Testis (tissue), 3 donors: ENCODE results near the gene PXYLP1. TPM values are rescaled to one million over a fixed set of nuclear protein-coding genes. Genes with fewer than 3 reads are reported as not detected.

Source experiments
- DNase-seq: peaks from one replicate; pipeline ENCODE4 v3.0.0-alpha.2; 2019
- H3K27ac ChIP-seq, 2 donors: fragments of 200-600 bp; sonication (generic); one replicate each; pipeline ENCODE4 v1.5.1; 2019
- H3K27me3 ChIP-seq: fragments of 200-600 bp; sonication (generic); one replicate; pipeline ENCODE4 v1.5.1; 2019
- H3K36me3 ChIP-seq: fragments of 200-600 bp; sonication (generic); one replicate; pipeline ENCODE4 v1.5.1; 2017; ENCODE audit warnings: low read depth; ENCODE audit errors: missing control alignments
- H3K4me1 ChIP-seq: fragments of 200-600 bp; sonication (generic); one replicate; pipeline ENCODE4 v1.5.1; 2019
- H3K4me3 ChIP-seq, 2 donors: fragments of 200-600 bp; sonication (generic); one replicate each; pipeline ENCODE4 v1.5.1; 2017 to 2019
- H3K9me3 ChIP-seq: fragments of 200-600 bp; sonication (generic); one replicate; pipeline ENCODE4 v1.5.1; 2017
- POLR2A ChIP-seq: fragments of 450-650 bp; IDR thresholded peaks from one replicate; pipeline ENCODE4 v1.6.1; 2017; ENCODE audit warnings: antibody characterized with exemption, mild to moderate bottlenecking, moderate library complexity
- WGBS, 2 donors: methylation state at CpG; one replicate each; pipeline ENCODE4 v1.1.5; 2018; 5-methylcytosine and 5-hydroxymethylcytosine counted together
- intact Hi-C: fragments of 100-400 bp; cut with DNase I; formaldehyde crosslinking; loops from one replicate; pipeline ENCODE4 v1.15.1; 2023; ENCODE audit warnings: low total_unique reads
- polyA plus RNA-seq: library from polyadenylated mRNA; stranded (reverse); fragments of 350-450 nt; fragmentation: Illumina TruSeq; extraction: RNeasy Lipid Tissue Mini Kit (QIAGEN cat#74804); gene quantifications from one replicate; pipeline ENCODE4 v1.2.3, GENCODE V29; 2014; ENCODE audit warnings: low read depth, low replicate concordance; ENCODE audit not compliant: insufficient read depth
- total RNA-seq, 2 donors: library from RNA; depleted of rRNA; stranded (reverse); fragments of >200 nt; gene quantifications; one replicate each; pipeline ENCODE4 v1.2.3, GENCODE V29; 2016
- TF ChIP-seq, protein P1 (sequence below), 3 experiments: fragments of 450-650 bp in 2 of 3; fragments of 200-600 bp in 1 of 3; sonication (generic) in 1 of 3; IDR thresholded peaks; one replicate each; pipeline ENCODE4 v1.5.1; 2016 to 2019; ENCODE audit warnings: antibody characterized with exemption in 3 of 3, mild to moderate bottlenecking in 2 of 3, moderate library complexity in 1 of 3

PXYLP1 gene
- total and polyA plus RNA-seq, 3 donors from 2014 or later, result 16.0 to 55.8 (median 31.6) TPM

DNA sequence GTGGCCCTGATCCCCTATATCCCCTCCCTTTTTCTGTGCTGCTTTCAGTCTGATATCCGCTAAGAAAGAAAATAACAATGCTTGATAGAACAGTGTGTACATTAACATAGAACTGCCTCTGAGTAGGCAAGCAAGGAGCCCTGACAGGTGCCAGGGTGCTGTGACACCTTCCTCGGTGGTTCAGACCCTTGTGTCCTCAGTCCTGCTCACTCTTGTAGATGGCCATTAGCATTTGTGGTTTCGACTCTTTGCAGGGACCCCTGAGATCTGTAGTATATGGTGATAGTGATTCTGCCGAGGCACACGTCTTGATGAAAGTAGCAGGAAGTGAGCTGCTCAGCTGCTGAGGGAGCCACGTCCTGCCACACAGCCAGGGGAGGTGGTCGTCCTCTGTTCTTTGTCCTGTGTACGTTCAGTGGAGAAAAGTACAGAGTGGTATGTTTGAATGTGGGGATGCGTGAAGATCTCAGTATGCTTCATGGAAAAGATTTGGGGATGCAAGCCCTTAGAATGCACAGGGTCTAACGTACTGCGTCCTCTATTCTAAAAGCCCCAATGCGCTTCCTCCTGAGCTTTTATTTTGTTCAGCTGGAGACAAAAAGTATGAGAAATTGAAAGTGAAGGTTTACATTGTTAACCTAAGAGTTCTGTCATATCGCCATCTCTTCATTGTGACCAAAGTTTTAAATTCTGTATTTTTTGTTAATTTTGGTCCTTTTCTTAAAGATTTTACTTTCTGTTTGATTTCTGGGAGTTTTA, 35.4 kb downstream of the PXYLP1 start:
- no peak for DNase-seq
- Histone ChIP-seq H3K36me3 (no peaks in the 10 kb centered on the region), H3K4me3 (no peak overlapping the region), H3K9me3 (no peaks in the 10 kb centered on the region), H3K27me3 (no peaks in the 10 kb centered on the region), H3K4me1 (no peaks in the 10 kb centered on the region), H3K27ac (no peak overlapping the region)
- TF ChIP-seq, protein P1, sequence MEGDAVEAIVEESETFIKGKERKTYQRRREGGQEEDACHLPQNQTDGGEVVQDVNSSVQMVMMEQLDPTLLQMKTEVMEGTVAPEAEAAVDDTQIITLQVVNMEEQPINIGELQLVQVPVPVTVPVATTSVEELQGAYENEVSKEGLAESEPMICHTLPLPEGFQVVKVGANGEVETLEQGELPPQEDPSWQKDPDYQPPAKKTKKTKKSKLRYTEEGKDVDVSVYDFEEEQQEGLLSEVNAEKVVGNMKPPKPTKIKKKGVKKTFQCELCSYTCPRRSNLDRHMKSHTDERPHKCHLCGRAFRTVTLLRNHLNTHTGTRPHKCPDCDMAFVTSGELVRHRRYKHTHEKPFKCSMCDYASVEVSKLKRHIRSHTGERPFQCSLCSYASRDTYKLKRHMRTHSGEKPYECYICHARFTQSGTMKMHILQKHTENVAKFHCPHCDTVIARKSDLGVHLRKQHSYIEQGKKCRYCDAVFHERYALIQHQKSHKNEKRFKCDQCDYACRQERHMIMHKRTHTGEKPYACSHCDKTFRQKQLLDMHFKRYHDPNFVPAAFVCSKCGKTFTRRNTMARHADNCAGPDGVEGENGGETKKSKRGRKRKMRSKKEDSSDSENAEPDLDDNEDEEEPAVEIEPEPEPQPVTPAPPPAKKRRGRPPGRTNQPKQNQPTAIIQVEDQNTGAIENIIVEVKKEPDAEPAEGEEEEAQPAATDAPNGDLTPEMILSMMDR (IDR thresholded peaks at IDR 0.05), result no peak
- TF ChIP-seq POLR2A, result no peak
- intact Hi-C loops, result no loop called here
- WGBS, 2 donors, result 65 to 75% methylated on average over 13 of the region's 13 CpGs

DNA sequence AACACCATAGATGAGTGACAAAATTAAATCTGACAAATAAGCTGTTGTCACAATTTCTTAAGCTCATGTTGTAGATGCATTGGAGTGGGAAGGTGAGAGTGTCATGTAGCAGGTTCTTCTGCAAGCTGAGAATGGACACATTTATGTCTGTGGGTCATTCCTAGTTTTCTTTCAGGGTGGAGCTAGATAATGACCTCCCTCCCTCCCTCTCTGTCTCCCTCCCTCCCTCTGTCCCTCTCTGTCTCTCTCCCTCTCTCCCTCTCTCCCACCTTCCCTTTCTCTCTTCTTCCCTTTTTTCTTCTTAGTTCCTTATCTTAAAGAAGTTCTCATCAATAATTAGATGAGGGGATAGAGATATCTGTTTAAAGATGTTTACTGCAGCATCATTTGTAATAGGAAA, 36.0 kb downstream of the PXYLP1 start:
- Histone ChIP-seq H3K9me3 (no peaks in the 10 kb centered on the region), H3K4me1 (no peaks in the 10 kb centered on the region), H3K27ac (no peak overlapping the region), H3K27me3 (no peaks in the 10 kb centered on the region), H3K36me3 (no peaks in the 10 kb centered on the region), H3K4me3 (no peak overlapping the region)
- intact Hi-C loops, result no loop called here
- TF ChIP-seq, protein P1 (IDR thresholded peaks at IDR 0.05), result no peak
- no peak for TF ChIP-seq POLR2A
- DNase-seq, result no peak

DNA sequence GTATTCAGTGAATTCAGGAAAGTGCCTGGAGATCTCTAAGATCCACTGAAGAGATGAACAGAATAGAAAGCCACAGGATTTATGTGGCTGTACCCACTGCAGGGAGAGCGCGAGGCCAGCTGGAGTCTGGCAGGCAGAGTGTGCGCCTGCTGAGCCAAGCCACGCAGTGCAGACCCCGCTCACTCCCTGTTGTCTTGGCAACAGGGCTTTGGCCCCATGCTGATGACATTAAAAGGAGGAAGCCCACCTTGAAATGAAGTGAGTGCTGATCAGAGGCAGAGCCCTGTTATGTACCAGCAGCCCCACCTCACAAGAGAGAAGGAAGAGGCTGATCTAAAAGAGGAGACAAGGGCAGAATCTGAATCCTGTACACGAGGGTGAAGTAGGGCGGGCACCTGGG, 36.7 kb downstream of the PXYLP1 start:
- no peak overlapping the region for H3K4me3 ChIP-seq
- H3K9me3 ChIP-seq, result no peaks in the 10 kb centered on the region
- H3K27me3 ChIP-seq, result no peaks in the 10 kb centered on the region
- intact Hi-C loops, result no loop called here
- H3K27ac ChIP-seq, result no peak overlapping the region
- no peaks in the 10 kb centered on the region for H3K36me3 ChIP-seq
- H3K4me1 ChIP-seq, result no peaks in the 10 kb centered on the region
- TF ChIP-seq, protein P1 (IDR thresholded peaks at IDR 0.05), result no peak
- TF ChIP-seq POLR2A, result no peak
- no peak for DNase-seq
- 92 to 98% methylated on average over 7 of the region's 7 CpGs for WGBS, 2 donors

DNA sequence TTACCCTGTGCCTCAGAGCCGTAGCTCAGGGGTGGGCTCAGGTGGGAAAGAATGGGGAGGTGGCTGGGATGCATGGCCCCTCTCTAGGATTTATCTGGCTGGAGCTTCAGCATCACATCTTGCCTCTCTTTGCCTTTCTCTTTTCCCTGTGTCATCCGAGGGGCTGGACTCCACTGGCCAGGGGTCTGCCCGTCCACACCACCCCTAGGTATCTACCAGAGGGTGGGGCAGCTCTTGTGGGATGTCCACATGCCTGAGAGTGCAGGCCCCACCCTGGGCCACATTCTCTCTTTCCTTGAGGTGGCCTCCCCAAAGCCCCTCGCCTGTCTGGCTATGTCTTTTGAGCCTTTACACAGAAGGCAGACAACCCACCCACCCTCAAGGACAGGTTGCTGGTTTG, 37.2 kb downstream of the PXYLP1 start:
- no peak for DNase-seq
- Histone ChIP-seq H3K27ac (no peak overlapping the region), H3K27me3 (no peaks in the 10 kb centered on the region), H3K4me3 (no peak overlapping the region), H3K4me1 (no peaks in the 10 kb centered on the region), H3K9me3 (no peaks in the 10 kb centered on the region), H3K36me3 (no peaks in the 10 kb centered on the region)
- intact Hi-C loops, result no loop called here
- 95 to 100% methylated on average over 3 to 4 of the region's 4 CpGs for WGBS, 2 donors
- no peak for TF ChIP-seq POLR2A
- TF ChIP-seq, protein P1 (IDR thresholded peaks at IDR 0.05), result no peak

DNA sequence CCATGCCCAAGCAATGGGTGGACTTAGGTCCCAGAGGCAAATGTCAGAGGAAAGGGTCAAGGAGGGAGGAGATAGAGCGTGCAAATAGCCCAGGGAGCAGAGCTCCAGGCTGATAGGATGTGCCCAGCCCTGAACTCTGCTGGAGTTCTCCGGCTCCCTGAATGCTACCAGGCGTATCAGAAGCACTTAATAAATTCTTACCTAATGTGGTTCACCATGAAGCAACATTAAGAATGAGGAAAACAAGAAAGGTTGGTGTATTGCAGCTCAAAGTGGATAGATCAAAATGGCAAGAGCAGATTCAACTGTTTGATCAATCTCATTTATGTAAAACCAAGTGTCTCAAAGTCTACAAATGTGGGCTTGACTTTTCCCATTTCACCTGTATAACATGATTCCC, 38.3 kb downstream of the PXYLP1 start:
- Histone ChIP-seq H3K4me3 (no peak overlapping the region), H3K27me3 (no peaks in the 10 kb centered on the region), H3K9me3 (no peaks in the 10 kb centered on the region), H3K36me3 (no peaks in the 10 kb centered on the region), H3K27ac (no peak overlapping the region), H3K4me1 (no peaks in the 10 kb centered on the region)
- TF ChIP-seq POLR2A, result no peak
- TF ChIP-seq, protein P1 (IDR thresholded peaks at IDR 0.05), result no peak
- WGBS, 2 donors, result 92 to 94% methylated on average over 3 of the region's 3 CpGs
- no peak for DNase-seq
- intact Hi-C loops, result no loop called here
